Measurements from ENCODE around the gene TMIGD2.

DNA sequence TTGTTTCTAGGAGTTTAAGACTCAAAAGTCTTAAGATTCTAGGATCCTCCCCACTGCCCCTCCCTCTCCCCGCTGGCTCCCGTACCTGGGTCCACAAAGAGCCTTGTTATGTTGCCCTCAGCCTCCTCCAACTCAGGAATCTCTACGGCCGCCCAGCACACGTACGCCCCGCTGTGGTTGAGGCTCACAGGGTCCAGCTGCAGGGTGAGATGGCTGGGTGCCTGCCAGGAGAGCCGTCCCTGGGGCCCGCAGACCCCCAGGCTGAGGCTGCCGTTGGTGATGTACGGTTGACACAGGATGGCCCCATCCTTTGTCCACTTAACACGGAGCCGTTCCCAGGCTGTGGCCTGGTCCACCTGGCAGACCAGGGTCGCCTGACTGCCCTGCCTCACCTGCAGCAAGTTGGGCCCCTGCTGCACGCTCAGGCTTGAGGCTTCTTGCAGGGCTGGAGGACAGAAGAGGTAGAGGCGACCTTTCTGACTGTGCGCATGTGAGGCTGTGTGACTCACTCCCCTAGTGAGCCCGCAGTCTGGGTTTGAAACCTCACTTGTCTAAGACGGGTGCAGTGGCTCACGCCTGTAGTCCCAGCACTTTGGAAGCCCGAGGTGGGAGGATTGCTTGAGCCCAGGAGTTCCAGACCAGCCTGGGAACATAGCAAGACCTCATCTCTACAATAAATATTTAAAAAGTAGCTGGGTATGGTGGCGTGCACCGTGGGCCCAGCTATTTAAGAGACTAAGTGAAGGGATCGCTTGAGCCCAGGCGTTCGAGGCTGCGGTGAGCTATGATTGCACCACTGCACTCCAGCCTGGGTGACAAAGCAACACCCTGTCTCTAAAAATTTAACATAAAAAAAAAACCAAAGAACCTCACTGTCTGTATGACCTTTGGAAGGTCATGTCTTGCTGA is 4.0 kb downstream of the TMIGD2 start:
- TF ChIP-seq, protein P1, sequence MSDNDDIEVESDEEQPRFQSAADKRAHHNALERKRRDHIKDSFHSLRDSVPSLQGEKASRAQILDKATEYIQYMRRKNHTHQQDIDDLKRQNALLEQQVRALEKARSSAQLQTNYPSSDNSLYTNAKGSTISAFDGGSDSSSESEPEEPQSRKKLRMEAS (CRISPR knock-in tag; IDR thresholded peaks at IDR 0.05): no peak
- TF ChIP-seq, protein P2, sequence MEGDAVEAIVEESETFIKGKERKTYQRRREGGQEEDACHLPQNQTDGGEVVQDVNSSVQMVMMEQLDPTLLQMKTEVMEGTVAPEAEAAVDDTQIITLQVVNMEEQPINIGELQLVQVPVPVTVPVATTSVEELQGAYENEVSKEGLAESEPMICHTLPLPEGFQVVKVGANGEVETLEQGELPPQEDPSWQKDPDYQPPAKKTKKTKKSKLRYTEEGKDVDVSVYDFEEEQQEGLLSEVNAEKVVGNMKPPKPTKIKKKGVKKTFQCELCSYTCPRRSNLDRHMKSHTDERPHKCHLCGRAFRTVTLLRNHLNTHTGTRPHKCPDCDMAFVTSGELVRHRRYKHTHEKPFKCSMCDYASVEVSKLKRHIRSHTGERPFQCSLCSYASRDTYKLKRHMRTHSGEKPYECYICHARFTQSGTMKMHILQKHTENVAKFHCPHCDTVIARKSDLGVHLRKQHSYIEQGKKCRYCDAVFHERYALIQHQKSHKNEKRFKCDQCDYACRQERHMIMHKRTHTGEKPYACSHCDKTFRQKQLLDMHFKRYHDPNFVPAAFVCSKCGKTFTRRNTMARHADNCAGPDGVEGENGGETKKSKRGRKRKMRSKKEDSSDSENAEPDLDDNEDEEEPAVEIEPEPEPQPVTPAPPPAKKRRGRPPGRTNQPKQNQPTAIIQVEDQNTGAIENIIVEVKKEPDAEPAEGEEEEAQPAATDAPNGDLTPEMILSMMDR (IDR thresholded peaks at IDR 0.05): no peak
- no peak for TF ChIP-seq JAZF1 (CRISPR knock-in tag; IDR thresholded peaks at IDR 0.05)
- TF ChIP-seq ETV6 (CRISPR knock-in tag; IDR thresholded peaks at IDR 0.05): no peak
- no peak for TF ChIP-seq E2F1 (CRISPR knock-in tag; IDR thresholded peaks at IDR 0.05)
